Smooth muscle cell (in vitro differentiated cells): Measurements from ENCODE around the gene ELP4. TPM values are rescaled to one million over a fixed set of nuclear protein-coding genes. Genes with fewer than 3 reads are reported as not detected.

Source experiments
- DNase-seq: peaks from one replicate; lab custom pipeline; 2025; ENCODE audit not compliant: unreplicated experiment; lab: John Stamatoyannopoulos, UW
- H2AFZ ChIP-seq: fragments of 200-600 bp; sonication (generic); 2 replicates; pipeline ENCODE4 v1.6.0; 2016; ENCODE audit warnings: antibody characterized with exemption, low read depth, mild to moderate bottlenecking
- H3F3A ChIP-seq: fragments of 200-600 bp; sonication (generic); 2 replicates; pipeline ENCODE4 v1.6.0; 2017; ENCODE audit warnings: antibody characterized with exemption, low read depth
- H3K27ac ChIP-seq: fragments of 200-600 bp; sonication (generic); 2 replicates; pipeline ENCODE4 v1.5.1; 2016; ENCODE audit warnings: low read depth, mild to moderate bottlenecking
- H3K27me3 ChIP-seq: fragments of 200-600 bp; sonication (generic); 2 replicates; pipeline ENCODE4 v1.6.1; 2016; ENCODE audit warnings: low read depth, mild to moderate bottlenecking
- H3K36me3 ChIP-seq: fragments of 200-600 bp; sonication (generic); 2 replicates; pipeline ENCODE4 v1.5.1; 2016; ENCODE audit warnings: low read depth
- H3K4me1 ChIP-seq: fragments of 200-600 bp; sonication (generic); 2 replicates; pipeline ENCODE4 v1.5.1; 2016; ENCODE audit warnings: low read depth
- H3K4me2 ChIP-seq: fragments of 200-600 bp; sonication (generic); 2 replicates; pipeline ENCODE4 v1.6.0; 2016; ENCODE audit warnings: mild to moderate bottlenecking
- H3K4me3 ChIP-seq: fragments of 200-600 bp; sonication (generic); 2 replicates; pipeline ENCODE4 v1.5.1; 2016; ENCODE audit warnings: mild to moderate bottlenecking
- H3K79me2 ChIP-seq: fragments of 200-600 bp; sonication (generic); 2 replicates; pipeline ENCODE4 v1.6.0; 2016; ENCODE audit warnings: low read depth, mild to moderate bottlenecking
- H3K9ac ChIP-seq: fragments of 200-600 bp; sonication (generic); 2 replicates; pipeline ENCODE4 v1.6.0; 2016; ENCODE audit warnings: low read depth
- H3K9me3 ChIP-seq: fragments of 200-600 bp; sonication (generic); replicated peaks from 2 replicates; pipeline ENCODE4 v1.5.1; 2016; ENCODE audit warnings: low read depth
- H4K20me1 ChIP-seq: fragments of 200-600 bp; sonication (generic); 2 replicates; pipeline ENCODE4 v1.6.0; 2016; ENCODE audit warnings: low read depth
- WGBS: methylation state at CpG from one replicate; pipeline ENCODE4 v1.1.7; 2016; ENCODE audit warnings: low lambda C conversion rate; 5-methylcytosine and 5-hydroxymethylcytosine counted together
- polyA plus RNA-seq: library from polyadenylated mRNA; unstranded; fragments of >200 nt; fragmentation: Nextera tagmentation; extraction: Ambion mirVana; gene quantifications from 2 replicates; pipeline ENCODE4 v1.2.1, GENCODE V29; 2016
- total RNA-seq: library from RNA; depleted of rRNA; stranded (reverse); fragments of >200 nt; gene quantifications from 2 replicates; pipeline ENCODE4 v1.2.3, GENCODE V29; 2014
- TF ChIP-seq, protein P1 (sequence below): fragments of 200-600 bp; sonication (generic); IDR thresholded peaks from 2 replicates; pipeline ENCODE4 v1.5.1; 2017; ENCODE audit warnings: borderline replicate concordance, mild to moderate bottlenecking, antibody characterized with exemption; ENCODE audit not compliant: insufficient read depth, poor library complexity, severe bottlenecking

ELP4 gene
- total and polyA plus RNA-seq, 2 experiments from 2014 or later, result 19.5 to 28.4 TPM

DNA sequence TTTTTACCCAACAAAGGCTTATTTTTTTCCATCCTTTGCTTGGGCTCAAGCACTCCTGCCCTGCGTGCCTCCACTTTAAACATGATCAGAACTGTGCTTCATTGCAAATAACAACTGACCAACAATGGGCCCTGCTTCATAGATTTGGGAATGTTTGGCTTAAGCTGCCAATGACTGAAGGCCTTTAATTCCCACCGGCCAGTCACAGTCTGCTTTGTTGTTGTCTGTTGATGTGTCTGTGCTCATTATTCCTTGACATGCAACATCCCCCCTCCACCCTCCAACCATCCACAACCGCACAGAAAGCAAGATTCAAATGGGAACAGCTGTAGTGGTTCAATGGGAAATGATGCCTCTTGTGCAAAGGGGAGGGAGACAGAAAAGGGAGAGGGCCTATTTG lies 278.5 kb downstream of the ELP4 start:
- 85% methylated on average over 3 of the region's 3 CpGs for WGBS
- no peaks in the 10 kb centered on the region for H3K9me3 ChIP-seq
- H2AFZ ChIP-seq, result no peak overlapping the region
- H3K9ac ChIP-seq, result no peak overlapping the region
- H3K79me2 ChIP-seq, result no peaks in the 10 kb centered on the region
- no peaks in the 10 kb centered on the region for H3F3A ChIP-seq
- H3K27me3 ChIP-seq, result peaks cover 11% of the 10 kb centered on the region
- no peak overlapping the region for H3K4me2 ChIP-seq
- H3K27ac ChIP-seq, result no peak overlapping the region
- H3K4me1 ChIP-seq, result peaks cover 17% of the 10 kb centered on the region
- no peak for DNase-seq
- TF ChIP-seq, protein P1, sequence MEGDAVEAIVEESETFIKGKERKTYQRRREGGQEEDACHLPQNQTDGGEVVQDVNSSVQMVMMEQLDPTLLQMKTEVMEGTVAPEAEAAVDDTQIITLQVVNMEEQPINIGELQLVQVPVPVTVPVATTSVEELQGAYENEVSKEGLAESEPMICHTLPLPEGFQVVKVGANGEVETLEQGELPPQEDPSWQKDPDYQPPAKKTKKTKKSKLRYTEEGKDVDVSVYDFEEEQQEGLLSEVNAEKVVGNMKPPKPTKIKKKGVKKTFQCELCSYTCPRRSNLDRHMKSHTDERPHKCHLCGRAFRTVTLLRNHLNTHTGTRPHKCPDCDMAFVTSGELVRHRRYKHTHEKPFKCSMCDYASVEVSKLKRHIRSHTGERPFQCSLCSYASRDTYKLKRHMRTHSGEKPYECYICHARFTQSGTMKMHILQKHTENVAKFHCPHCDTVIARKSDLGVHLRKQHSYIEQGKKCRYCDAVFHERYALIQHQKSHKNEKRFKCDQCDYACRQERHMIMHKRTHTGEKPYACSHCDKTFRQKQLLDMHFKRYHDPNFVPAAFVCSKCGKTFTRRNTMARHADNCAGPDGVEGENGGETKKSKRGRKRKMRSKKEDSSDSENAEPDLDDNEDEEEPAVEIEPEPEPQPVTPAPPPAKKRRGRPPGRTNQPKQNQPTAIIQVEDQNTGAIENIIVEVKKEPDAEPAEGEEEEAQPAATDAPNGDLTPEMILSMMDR, result no peak
- H3K4me3 ChIP-seq, result no peak overlapping the region
- no peaks in the 10 kb centered on the region for H3K36me3 ChIP-seq
- H4K20me1 ChIP-seq, result no peaks in the 10 kb centered on the region

DNA sequence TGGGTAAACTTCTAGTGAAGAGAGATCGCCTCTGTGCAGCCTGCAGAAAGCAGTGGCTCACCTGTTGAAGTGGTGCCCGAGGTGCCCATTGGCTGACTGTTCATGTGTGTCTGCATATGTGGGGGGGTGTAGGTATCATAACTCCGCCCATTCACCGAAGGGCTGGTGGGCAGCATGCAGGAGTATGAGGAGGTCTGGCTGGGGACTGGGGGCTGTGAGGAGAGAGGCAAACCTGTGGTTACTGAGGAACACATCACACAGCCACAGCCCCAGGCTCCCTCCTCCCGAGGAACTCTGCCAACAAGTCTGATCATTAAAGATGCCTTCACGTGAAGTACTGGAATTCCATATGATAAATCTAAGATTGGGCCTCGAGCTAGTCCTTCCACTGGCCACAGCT lies 281.1 kb downstream of the ELP4 start:
- Histone ChIP-seq H3K9me3 (no peaks in the 10 kb centered on the region), H3K4me2 (no peak overlapping the region), H3F3A (no peaks in the 10 kb centered on the region), H2AFZ (no peak overlapping the region), H3K27me3 (peaks cover 35% of the 10 kb centered on the region), H3K36me3 (no peaks in the 10 kb centered on the region), H3K9ac (no peak overlapping the region), H4K20me1 (no peaks in the 10 kb centered on the region), H3K4me3 (no peak overlapping the region), H3K79me2 (no peaks in the 10 kb centered on the region), H3K27ac (no peak overlapping the region), H3K4me1 (peaks cover 26% of the 10 kb centered on the region)
- 86% methylated on average over 7 of the region's 7 CpGs for WGBS
- DNase-seq, result no peak
- TF ChIP-seq, protein P1, result no peak

DNA sequence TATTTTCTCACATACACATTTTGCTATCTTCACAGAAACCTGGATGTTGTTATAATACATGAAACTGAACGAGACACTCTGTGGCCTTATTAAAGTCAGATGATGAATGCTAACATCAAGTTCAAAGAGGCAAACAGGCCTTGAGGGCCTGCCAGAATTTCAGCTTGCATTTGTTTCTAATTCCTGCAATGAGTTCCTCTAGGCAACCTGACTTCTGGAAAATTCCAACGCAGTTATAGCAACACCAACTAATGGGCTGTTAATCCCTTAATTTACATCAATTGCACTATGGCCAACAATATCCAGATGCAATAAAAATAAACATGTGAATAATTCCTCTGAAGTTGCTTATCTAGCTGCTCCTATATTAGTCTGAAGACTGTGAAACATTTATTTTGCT lies 282.5 kb downstream of the ELP4 start:
- Histone ChIP-seq H3K36me3 (no peaks in the 10 kb centered on the region), H3F3A (no peaks in the 10 kb centered on the region), H2AFZ (no peak overlapping the region), H3K79me2 (no peaks in the 10 kb centered on the region), H3K9ac (no peak overlapping the region), H3K4me3 (no peak overlapping the region), H4K20me1 (no peaks in the 10 kb centered on the region), H3K4me1 (peaks cover 31% of the 10 kb centered on the region), H3K9me3 (no peaks in the 10 kb centered on the region), H3K4me2 (no peak overlapping the region), H3K27ac (no peak overlapping the region), H3K27me3 (peaks cover 49% of the 10 kb centered on the region)
- 77% methylated on average over 2 of the region's 2 CpGs for WGBS
- no peak for DNase-seq
- TF ChIP-seq, protein P1, result no peak

DNA sequence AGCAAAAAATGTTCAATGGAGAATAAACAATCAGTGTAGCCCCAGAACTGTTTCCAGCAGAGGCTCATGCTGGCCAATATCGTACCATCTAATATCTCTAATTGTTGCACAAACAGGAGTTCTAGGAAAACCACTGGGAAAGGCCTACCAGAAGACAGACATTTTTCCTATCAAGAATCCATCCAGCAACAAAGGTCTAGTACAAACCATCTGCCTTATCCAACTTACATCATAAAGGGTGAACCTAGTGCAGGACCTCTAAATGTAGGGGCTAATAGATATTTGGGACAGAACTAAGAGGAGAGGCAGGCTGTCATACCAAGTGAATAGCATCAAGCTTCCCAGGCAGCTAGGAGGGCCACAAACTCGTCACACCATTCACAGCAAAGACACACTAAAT lies 282.9 kb downstream of the ELP4 start:
- WGBS, result 96% methylated on average over 2 of the region's 2 CpGs

More for the DNA sequence above, 282.9 kb downstream of the ELP4 start:
- DNase-seq, result no peak
- Histone ChIP-seq H3K79me2 (no peaks in the 10 kb centered on the region), H2AFZ (no peak overlapping the region), H3K36me3 (no peaks in the 10 kb centered on the region), H3F3A (no peaks in the 10 kb centered on the region), H3K4me1 (peaks cover 34% of the 10 kb centered on the region), H4K20me1 (no peaks in the 10 kb centered on the region), H3K9ac (no peak overlapping the region), H3K9me3 (no peaks in the 10 kb centered on the region), H3K4me2 (no peak overlapping the region), H3K27ac (no peak overlapping the region), H3K4me3 (no peak overlapping the region), H3K27me3 (peaks cover 54% of the 10 kb centered on the region)
- TF ChIP-seq, protein P1, result no peak
